Endothelial cell of umbilical vein (primary cell): Measurements from ENCODE around the gene KCND1. TPM values are rescaled to one million over a fixed set of nuclear protein-coding genes. Genes with fewer than 3 reads are reported as not detected.

Experiments
- BruUV-seq: library from RNA; stranded (reverse); fragments of 400-500 nt; replicated peaks from 2 replicates; lab custom pipeline; 2021; lab: Mats Ljungman, UMichigan
- CTCF ChIA-PET: fragments of 300-600, 350-600 bp; sonication (Branson Sonifier 250); formaldehyde crosslinking; loops from one replicate; lab custom pipeline; 2021; ENCODE audit warnings: antibody characterized with exemption, inconsistent platforms; lab: Charles Lee
- POLR2A ChIA-PET: fragments of 300-600, 350-600 bp; sonication (Branson Sonifier 250); formaldehyde crosslinking; loops from one replicate; lab custom pipeline; 2021; ENCODE audit warnings: antibody characterized with exemption, inconsistent platforms; lab: Charles Lee
- DNase-seq: peaks from one replicate; pipeline ENCODE4 v3.0.0-alpha.2; 2011; ENCODE audit warnings: low read depth, low spot score
- FAIRE-seq: peaks from 2 replicates; lab custom pipeline; 2011; peaks lifted over from hg19 to GRCh38; lab: Jason Lieb, UNC
- H2AFZ ChIP-seq: 2 replicates; pipeline ENCODE4 v1.6.0; 2012; ENCODE audit warnings: low read depth, low read length, control low read depth, inconsistent platforms
- H3K27ac ChIP-seq: 2 replicates; pipeline ENCODE4 v1.5.1; 2011; ENCODE audit warnings: low read depth, mild to moderate bottlenecking, control low read depth, low read length, moderate library complexity; ENCODE audit not compliant: insufficient read depth
- H3K27me3 ChIP-seq, 2 experiments: 2 replicates each; pipeline versions ENCODE4 v1.6.0 to v1.6.1; 2011; ENCODE audit warnings: low read length in 2 of 2, mixed read lengths in 1 of 2; ENCODE audit not compliant: control insufficient read depth in 2 of 2, insufficient read depth in 2 of 2
- H3K36me3 ChIP-seq, 2 experiments: 2 replicates in 1 of 2; 3 replicates in 1 of 2; pipeline ENCODE4 v1.5.1; 2011; ENCODE audit warnings: low read length in 2 of 2, mild to moderate bottlenecking in 1 of 2, moderate library complexity in 1 of 2; ENCODE audit not compliant: control insufficient read depth in 2 of 2, insufficient read depth in 2 of 2; ENCODE audit errors: extremely low read depth in 1 of 2
- H3K4me1 ChIP-seq: 3 replicates; pipeline ENCODE4 v1.5.1; 2011; ENCODE audit warnings: mild to moderate bottlenecking, low read length; ENCODE audit not compliant: control insufficient read depth, insufficient read depth; ENCODE audit errors: extremely low read depth
- H3K4me2 ChIP-seq: 2 replicates; pipeline ENCODE4 v1.6.1; 2011; ENCODE audit warnings: low read length, control low read depth, mixed read lengths; ENCODE audit not compliant: insufficient read depth
- H3K4me3 ChIP-seq, 3 experiments: fragments of 200-600 bp in 1 of 3; sonication (generic), shearing (Covaris generic) in 1 of 3; replicated peaks in 1 of 3; 2 replicates each; pipeline ENCODE4 v1.5.1; 2011 to 2016; ENCODE audit warnings: control low read depth in 3 of 3, low read length in 3 of 3, mild to moderate bottlenecking in 2 of 3, inconsistent platforms in 1 of 3, low read depth in 1 of 3, moderate library complexity in 1 of 3; ENCODE audit not compliant: insufficient read depth in 1 of 3
- H3K79me2 ChIP-seq: 2 replicates; pipeline ENCODE4 v1.6.0; 2012; ENCODE audit warnings: low read length, inconsistent platforms; ENCODE audit not compliant: control insufficient read depth, insufficient read depth
- H3K9ac ChIP-seq: replicated peaks from 2 replicates; pipeline ENCODE3; 2011; ENCODE audit warnings: low read length, control low read depth; ENCODE audit not compliant: insufficient read depth; ENCODE audit errors: extremely low read depth
- H3K9me1 ChIP-seq: replicated peaks from 3 replicates; pipeline ENCODE4 v1.6.0; 2011; ENCODE audit warnings: mild to moderate bottlenecking, low read length; ENCODE audit not compliant: control insufficient read depth, insufficient read depth; ENCODE audit errors: extremely low read depth
- H3K9me3 ChIP-seq: replicated peaks from 2 replicates; pipeline ENCODE4 v1.5.1; 2012; ENCODE audit warnings: low read length, inconsistent platforms; ENCODE audit not compliant: control insufficient read depth, insufficient read depth
- H4K20me1 ChIP-seq: replicated peaks from 2 replicates; pipeline ENCODE3; 2011; ENCODE audit warnings: mild to moderate bottlenecking, low read length; ENCODE audit not compliant: control insufficient read depth, insufficient read depth; ENCODE audit errors: extremely low read depth
- CTCF ChIP-seq, 2 donors: IDR thresholded peaks; 1 replicate in 1 of 2; 2 replicates in 1 of 2; pipeline ENCODE4 v1.5.1; 2011; ENCODE audit warnings: low read length in 2 of 2, mild to moderate bottlenecking in 2 of 2, moderate library complexity in 2 of 2, control low read depth in 1 of 2, inconsistent platforms in 1 of 2, low read depth in 1 of 2; ENCODE audit not compliant: insufficient read depth in 1 of 2; ENCODE audit errors: extremely low read depth in 1 of 2
- EZH2 ChIP-seq: IDR thresholded peaks from 2 replicates; pipeline ENCODE4 v1.6.1; 2012; ENCODE audit warnings: borderline replicate concordance, low read depth, mild to moderate bottlenecking, moderate library complexity, low read length, inconsistent platforms; ENCODE audit not compliant: severe bottlenecking
- FOS ChIP-seq: IDR thresholded peaks from 2 replicates; pipeline ENCODE4 v1.6.1; 2011; ENCODE audit warnings: mild to moderate bottlenecking, low read length, moderate library complexity, borderline replicate concordance; ENCODE audit not compliant: insufficient read depth
- GATA2 ChIP-seq: IDR thresholded peaks from 2 replicates; pipeline ENCODE4 v1.7.0; 2011; ENCODE audit warnings: low read depth, mild to moderate bottlenecking, moderate library complexity, mixed read lengths, low read length; ENCODE audit not compliant: insufficient read length, insufficient read depth
- JUN ChIP-seq: IDR thresholded peaks from 2 replicates; pipeline ENCODE4 v1.6.1; 2011; ENCODE audit warnings: borderline replicate concordance, low read depth; ENCODE audit not compliant: insufficient read length, insufficient read depth
- MAX ChIP-seq: IDR thresholded peaks from 2 replicates; pipeline ENCODE4 v1.6.1; 2011; ENCODE audit not compliant: insufficient read depth, insufficient read length
- MYC ChIP-seq: IDR thresholded peaks from one replicate; pipeline ENCODE4 v1.6.1; 2011; ENCODE audit warnings: mild to moderate bottlenecking, low read depth, low read length
- POLR2A ChIP-seq: IDR thresholded peaks from 2 replicates; pipeline ENCODE4 v1.6.1; 2012; ENCODE audit warnings: low read depth, mild to moderate bottlenecking, control low read depth, low read length
- POLR2AphosphoS5 ChIP-seq: IDR thresholded peaks from 2 replicates; pipeline ENCODE4 v1.6.1; 2012; ENCODE audit warnings: low read depth, mild to moderate bottlenecking, control low read depth, low read length, moderate library complexity; ENCODE audit not compliant: insufficient read depth
- dilution Hi-C: fragments of 300-500 bp; cut with MboI; formaldehyde crosslinking; loops from one replicate; pipeline ENCODE4 v1.15.0; 2019; ENCODE audit warnings: low sequenced_read_pairs; ENCODE audit not compliant: extremely low pct_ligation_motif_present
- intact Hi-C: fragments of 100-400 bp; cut with micrococcal nuclease; formaldehyde crosslinking; loops from one replicate; pipeline ENCODE4 v1.10.0; 2022
- polyA plus RNA-seq, 4 experiments: library from polyadenylated mRNA; depleted of rRNA in 3 of 4; stranded (reverse) in 3 of 4; unstranded in 1 of 4; fragments of >200 nt; gene quantifications; 2 replicates each; pipeline versions ENCODE4 v1.2.1 to v1.2.3, GENCODE V29; 2011 to 2012; ENCODE audit warnings: missing spikeins in 1 of 4
- total RNA-seq: library from RNA; stranded (reverse); gene quantifications from 2 replicates; pipeline ENCODE4 v1.2.3, GENCODE V29; 2021

KCND1 gene
- total and polyA plus RNA-seq, 2 donors (not counting 3 experiments of a cell fraction or from before 2014, with no cell fraction given) = 0.54 to 1.3 TPM

GRCh38 chrX:48934581-48935300 lies 36.9 kb downstream of the KCND1 start:
- no peak for FAIRE-seq
- BruUV-seq = no TSS peak
- no peaks in the 10 kb centered on the region for H3K4me1 ChIP-seq
- H3K79me2 ChIP-seq = peaks cover 16% of the 10 kb centered on the region
- no peak for DNase-seq
- no peaks in the 10 kb centered on the region for H3K9me3 ChIP-seq
- H2AFZ ChIP-seq = no peak overlapping the region
- ChIA-PET POLR2A (no interaction called here), CTCF (interaction anchor here (0.6 kb wide), 1 partner anchor 175 kb away, joined by 3 read pairs; no protein-coding TSS in a partner anchor)
- TF ChIP-seq MAX (no peak), MYC (no peak), POLR2AphosphoS5 (no peak), GATA2 (no peak)
- H3K4me2 ChIP-seq = no peak overlapping the region
- H3K27me3 ChIP-seq = no peaks in the 10 kb centered on the region
- dilution Hi-C loops = no loop called here
- no peak overlapping the region for H3K9ac ChIP-seq
- H3K27ac ChIP-seq = no peak overlapping the region
- intact Hi-C loops = no loop called here
- no peaks in the 10 kb centered on the region for H4K20me1 ChIP-seq
- H3K4me3 ChIP-seq = no peak overlapping the region
- peaks cover 3 to 15% of the 10 kb centered on the region in 2 experiments for H3K36me3 ChIP-seq
- no peaks in the 10 kb centered on the region for H3K9me1 ChIP-seq

- POLR2A ChIA-PET = no interaction called here
- no peak for FAIRE-seq
- intact Hi-C loops = no loop called here
Measured at GRCh38 chrX:48933757-48934156, 37.9 kb downstream of the KCND1 start.

More at GRCh38 chrX:48933757-48934156, 37.9 kb downstream of the KCND1 start:
- no peaks in the 10 kb centered on the region for H3K27me3 ChIP-seq
- no peaks in the 10 kb centered on the region for H3K9me3 ChIP-seq
- H3K36me3 ChIP-seq = peaks cover 3 to 13% of the 10 kb centered on the region in 2 experiments
- no peak overlapping the region for H3K4me3 ChIP-seq
- H3K27ac ChIP-seq = no peak overlapping the region
- no peak overlapping the region for H2AFZ ChIP-seq
- H4K20me1 ChIP-seq = no peaks in the 10 kb centered on the region
- no peak for DNase-seq
- CTCF ChIA-PET = no interaction called here
- H3K4me1 ChIP-seq = no peaks in the 10 kb centered on the region
- peaks cover 6% of the 10 kb centered on the region for H3K79me2 ChIP-seq
- no TSS peak for BruUV-seq
- dilution Hi-C loops = no loop called here
- H3K4me2 ChIP-seq = no peak overlapping the region
- no peaks in the 10 kb centered on the region for H3K9me1 ChIP-seq
- TF ChIP-seq JUN (no peak), FOS (no peak), CTCF (IDR thresholded peaks at IDR 0.05; ENCODE audit: extremely low read depth in 1 of 2, insufficient read depth in 1 of 2, low read depth in 1 of 2, low read length in 2 of 2) (no peak), POLR2A (no peak), POLR2AphosphoS5 (no peak), MYC (no peak), GATA2 (no peak), EZH2 (no peak)
- no peak overlapping the region for H3K9ac ChIP-seq
